Measurements from ENCODE around the gene KCNC1. TPM values are rescaled to one million over a fixed set of nuclear protein-coding genes. Genes with fewer than 3 reads are reported as not detected.

The KCNC1 gene
- total and polyA plus RNA-seq, 2 experiments from 2014 or later = 0.11 TPM; not detected in 1

DNA sequence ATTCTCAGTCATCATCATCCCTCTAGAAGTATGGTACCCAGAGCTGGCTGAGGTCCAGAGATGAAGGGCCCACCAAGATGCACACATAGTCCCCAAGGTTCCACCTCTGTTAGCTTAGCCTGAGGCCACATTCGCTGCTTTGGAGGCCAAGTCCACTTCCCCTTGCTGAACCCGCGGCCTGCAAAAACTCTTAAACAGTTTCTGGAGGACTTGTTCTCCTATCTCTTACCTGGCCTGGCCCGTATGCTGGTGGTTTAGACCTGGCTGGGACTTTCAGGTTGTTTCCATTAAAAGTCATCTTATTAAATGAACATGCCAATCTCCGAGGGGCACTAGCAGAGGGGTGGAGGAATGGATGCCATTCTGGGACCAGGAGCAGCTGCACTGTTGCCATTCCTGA, 64.6 kb downstream of the KCNC1 start:
- peaks cover 5% of the 10 kb centered on the region; the same call in 1 of the 3 replicates for H3K9me3 Mint-ChIP-seq
- H3K27me3 Mint-ChIP-seq (ENCODE audit: insufficient read depth, low read depth, poor library complexity) = peaks cover 14% of the 10 kb centered on the region
- Histone ChIP-seq H3K9me2 (ENCODE audit: insufficient read depth) (0 out of 2 replicates have a peak, but pooled peaks cover 5% of the 10 kb centered on the region), H3K4me3 (no peak overlapping the region), H4K20me1 (replicated peaks; ENCODE audit: insufficient read depth) (0 out of 2 replicates have a peak, but pooled peaks cover 3% of the 10 kb centered on the region), H3K27me3 (ENCODE audit: insufficient read depth) (no peaks in the 10 kb centered on the region), H3K27ac (ENCODE audit: low read depth) (no peak overlapping the region), H3K36me3 (ENCODE audit: insufficient read depth) (no peaks in the 10 kb centered on the region), H3K4me1 (ENCODE audit: insufficient read depth) (peaks cover 10% of the 10 kb centered on the region), H3F3A (replicated peaks; ENCODE audit: low read depth) (no peaks in the 10 kb centered on the region), H2AFZ (no peak overlapping the region), H3K4me2 (no peak overlapping the region), H3K79me2 (replicated peaks; ENCODE audit: insufficient read depth) (no peaks in the 10 kb centered on the region)
- peaks cover 5% of the 10 kb centered on the region; the same call in 1 of the 3 replicates for H3K36me3 Mint-ChIP-seq (ENCODE audit: low read depth)
- TF ChIP-seq, protein P1, sequence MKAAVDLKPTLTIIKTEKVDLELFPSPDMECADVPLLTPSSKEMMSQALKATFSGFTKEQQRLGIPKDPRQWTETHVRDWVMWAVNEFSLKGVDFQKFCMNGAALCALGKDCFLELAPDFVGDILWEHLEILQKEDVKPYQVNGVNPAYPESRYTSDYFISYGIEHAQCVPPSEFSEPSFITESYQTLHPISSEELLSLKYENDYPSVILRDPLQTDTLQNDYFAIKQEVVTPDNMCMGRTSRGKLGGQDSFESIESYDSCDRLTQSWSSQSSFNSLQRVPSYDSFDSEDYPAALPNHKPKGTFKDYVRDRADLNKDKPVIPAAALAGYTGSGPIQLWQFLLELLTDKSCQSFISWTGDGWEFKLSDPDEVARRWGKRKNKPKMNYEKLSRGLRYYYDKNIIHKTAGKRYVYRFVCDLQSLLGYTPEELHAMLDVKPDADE (IDR thresholded peaks at IDR 0.05) = no peak
- no peak for TF ChIP-seq CREB1 (CRISPR knock-in tag; IDR thresholded peaks at IDR 0.05; ENCODE audit: low read depth)
- TF ChIP-seq, protein P2, sequence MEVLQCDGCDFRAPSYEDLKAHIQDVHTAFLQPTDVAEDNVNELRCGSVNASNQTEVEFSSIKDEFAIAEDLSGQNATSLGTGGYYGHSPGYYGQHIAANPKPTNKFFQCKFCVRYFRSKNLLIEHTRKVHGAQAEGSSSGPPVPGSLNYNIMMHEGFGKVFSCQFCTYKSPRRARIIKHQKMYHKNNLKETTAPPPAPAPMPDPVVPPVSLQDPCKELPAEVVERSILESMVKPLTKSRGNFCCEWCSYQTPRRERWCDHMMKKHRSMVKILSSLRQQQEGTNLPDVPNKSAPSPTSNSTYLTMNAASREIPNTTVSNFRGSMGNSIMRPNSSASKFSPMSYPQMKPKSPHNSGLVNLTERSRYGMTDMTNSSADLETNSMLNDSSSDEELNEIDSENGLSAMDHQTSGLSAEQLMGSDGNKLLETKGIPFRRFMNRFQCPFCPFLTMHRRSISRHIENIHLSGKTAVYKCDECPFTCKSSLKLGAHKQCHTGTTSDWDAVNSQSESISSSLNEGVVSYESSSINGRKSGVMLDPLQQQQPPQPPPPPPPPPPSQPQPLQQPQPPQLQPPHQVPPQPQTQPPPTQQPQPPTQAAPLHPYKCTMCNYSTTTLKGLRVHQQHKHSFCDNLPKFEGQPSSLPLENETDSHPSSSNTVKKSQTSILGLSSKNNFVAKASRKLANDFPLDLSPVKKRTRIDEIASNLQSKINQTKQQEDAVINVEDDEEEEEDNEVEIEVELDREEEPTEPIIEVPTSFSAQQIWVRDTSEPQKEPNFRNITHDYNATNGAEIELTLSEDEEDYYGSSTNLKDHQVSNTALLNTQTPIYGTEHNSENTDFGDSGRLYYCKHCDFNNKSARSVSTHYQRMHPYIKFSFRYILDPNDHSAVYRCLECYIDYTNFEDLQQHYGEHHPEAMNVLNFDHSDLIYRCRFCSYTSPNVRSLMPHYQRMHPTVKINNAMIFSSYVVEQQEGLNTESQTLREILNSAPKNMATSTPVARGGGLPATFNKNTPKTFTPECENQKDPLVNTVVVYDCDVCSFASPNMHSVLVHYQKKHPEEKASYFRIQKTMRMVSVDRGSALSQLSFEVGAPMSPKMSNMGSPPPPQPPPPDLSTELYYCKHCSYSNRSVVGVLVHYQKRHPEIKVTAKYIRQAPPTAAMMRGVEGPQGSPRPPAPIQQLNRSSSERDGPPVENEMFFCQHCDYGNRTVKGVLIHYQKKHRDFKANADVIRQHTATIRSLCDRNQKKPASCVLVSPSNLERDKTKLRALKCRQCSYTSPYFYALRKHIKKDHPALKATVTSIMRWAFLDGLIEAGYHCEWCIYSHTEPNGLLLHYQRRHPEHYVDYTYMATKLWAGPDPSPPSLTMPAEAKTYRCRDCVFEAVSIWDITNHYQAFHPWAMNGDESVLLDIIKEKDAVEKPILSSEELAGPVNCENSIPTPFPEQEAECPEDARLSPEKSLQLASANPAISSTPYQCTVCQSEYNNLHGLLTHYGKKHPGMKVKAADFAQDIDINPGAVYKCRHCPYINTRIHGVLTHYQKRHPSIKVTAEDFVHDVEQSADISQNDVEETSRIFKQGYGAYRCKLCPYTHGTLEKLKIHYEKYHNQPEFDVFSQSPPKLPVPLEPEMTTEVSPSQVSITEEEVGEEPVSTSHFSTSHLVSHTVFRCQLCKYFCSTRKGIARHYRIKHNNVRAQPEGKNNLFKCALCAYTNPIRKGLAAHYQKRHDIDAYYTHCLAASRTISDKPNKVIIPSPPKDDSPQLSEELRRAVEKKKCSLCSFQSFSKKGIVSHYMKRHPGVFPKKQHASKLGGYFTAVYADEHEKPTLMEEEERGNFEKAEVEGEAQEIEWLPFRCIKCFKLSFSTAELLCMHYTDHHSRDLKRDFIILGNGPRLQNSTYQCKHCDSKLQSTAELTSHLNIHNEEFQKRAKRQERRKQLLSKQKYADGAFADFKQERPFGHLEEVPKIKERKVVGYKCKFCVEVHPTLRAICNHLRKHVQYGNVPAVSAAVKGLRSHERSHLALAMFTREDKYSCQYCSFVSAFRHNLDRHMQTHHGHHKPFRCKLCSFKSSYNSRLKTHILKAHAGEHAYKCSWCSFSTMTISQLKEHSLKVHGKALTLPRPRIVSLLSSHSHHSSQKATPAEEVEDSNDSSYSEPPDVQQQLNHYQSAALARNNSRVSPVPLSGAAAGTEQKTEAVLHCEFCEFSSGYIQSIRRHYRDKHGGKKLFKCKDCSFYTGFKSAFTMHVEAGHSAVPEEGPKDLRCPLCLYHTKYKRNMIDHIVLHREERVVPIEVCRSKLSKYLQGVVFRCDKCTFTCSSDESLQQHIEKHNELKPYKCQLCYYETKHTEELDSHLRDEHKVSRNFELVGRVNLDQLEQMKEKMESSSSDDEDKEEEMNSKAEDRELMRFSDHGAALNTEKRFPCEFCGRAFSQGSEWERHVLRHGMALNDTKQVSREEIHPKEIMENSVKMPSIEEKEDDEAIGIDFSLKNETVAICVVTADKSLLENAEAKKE (CRISPR knock-in tag; IDR thresholded peaks at IDR 0.05) = no peak
- no peak for TF ChIP-seq EZH2phosphoT487 (IDR thresholded peaks at IDR 0.05; ENCODE audit: unreplicated experiment)
- no peak for TF ChIP-seq NANOG (IDR thresholded peaks at IDR 0.05; ENCODE audit: borderline replicate concordance)
- TF ChIP-seq ZNF331 (CRISPR knock-in tag; IDR thresholded peaks at IDR 0.05; ENCODE audit: low read depth) = no peak
- TF ChIP-seq JUNB (IDR thresholded peaks at IDR 0.05; ENCODE audit: unreplicated experiment) = no peak
- TF ChIP-seq, protein P3, sequence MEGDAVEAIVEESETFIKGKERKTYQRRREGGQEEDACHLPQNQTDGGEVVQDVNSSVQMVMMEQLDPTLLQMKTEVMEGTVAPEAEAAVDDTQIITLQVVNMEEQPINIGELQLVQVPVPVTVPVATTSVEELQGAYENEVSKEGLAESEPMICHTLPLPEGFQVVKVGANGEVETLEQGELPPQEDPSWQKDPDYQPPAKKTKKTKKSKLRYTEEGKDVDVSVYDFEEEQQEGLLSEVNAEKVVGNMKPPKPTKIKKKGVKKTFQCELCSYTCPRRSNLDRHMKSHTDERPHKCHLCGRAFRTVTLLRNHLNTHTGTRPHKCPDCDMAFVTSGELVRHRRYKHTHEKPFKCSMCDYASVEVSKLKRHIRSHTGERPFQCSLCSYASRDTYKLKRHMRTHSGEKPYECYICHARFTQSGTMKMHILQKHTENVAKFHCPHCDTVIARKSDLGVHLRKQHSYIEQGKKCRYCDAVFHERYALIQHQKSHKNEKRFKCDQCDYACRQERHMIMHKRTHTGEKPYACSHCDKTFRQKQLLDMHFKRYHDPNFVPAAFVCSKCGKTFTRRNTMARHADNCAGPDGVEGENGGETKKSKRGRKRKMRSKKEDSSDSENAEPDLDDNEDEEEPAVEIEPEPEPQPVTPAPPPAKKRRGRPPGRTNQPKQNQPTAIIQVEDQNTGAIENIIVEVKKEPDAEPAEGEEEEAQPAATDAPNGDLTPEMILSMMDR (conservative IDR thresholded peaks at IDR 0.05; ENCODE audit: low read depth in 2 of 2) = no peak
- TF ChIP-seq EZH2 (IDR thresholded peaks at IDR 0.05; ENCODE audit: low read depth, unreplicated experiment) = no peak
- TF ChIP-seq, protein P4, sequence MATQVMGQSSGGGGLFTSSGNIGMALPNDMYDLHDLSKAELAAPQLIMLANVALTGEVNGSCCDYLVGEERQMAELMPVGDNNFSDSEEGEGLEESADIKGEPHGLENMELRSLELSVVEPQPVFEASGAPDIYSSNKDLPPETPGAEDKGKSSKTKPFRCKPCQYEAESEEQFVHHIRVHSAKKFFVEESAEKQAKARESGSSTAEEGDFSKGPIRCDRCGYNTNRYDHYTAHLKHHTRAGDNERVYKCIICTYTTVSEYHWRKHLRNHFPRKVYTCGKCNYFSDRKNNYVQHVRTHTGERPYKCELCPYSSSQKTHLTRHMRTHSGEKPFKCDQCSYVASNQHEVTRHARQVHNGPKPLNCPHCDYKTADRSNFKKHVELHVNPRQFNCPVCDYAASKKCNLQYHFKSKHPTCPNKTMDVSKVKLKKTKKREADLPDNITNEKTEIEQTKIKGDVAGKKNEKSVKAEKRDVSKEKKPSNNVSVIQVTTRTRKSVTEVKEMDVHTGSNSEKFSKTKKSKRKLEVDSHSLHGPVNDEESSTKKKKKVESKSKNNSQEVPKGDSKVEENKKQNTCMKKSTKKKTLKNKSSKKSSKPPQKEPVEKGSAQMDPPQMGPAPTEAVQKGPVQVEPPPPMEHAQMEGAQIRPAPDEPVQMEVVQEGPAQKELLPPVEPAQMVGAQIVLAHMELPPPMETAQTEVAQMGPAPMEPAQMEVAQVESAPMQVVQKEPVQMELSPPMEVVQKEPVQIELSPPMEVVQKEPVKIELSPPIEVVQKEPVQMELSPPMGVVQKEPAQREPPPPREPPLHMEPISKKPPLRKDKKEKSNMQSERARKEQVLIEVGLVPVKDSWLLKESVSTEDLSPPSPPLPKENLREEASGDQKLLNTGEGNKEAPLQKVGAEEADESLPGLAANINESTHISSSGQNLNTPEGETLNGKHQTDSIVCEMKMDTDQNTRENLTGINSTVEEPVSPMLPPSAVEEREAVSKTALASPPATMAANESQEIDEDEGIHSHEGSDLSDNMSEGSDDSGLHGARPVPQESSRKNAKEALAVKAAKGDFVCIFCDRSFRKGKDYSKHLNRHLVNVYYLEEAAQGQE (IDR thresholded peaks at IDR 0.05; ENCODE audit: unreplicated experiment) = no peak
- no peak for TF ChIP-seq POLR2AphosphoS5 (IDR thresholded peaks at IDR 0.05; ENCODE audit: low read depth)
- TF ChIP-seq STAT1 (IDR thresholded peaks at IDR 0.05; ENCODE audit: unreplicated experiment) = no peak
- no peak for TF ChIP-seq ZNF114 (CRISPR knock-in tag; IDR thresholded peaks at IDR 0.05)
- H3K27ac Mint-ChIP-seq = no peak overlapping the region
- ATAC-seq (no peak), DNase-seq (ENCODE audit: low spot score) (no peak)
- no peak overlapping the region for H3K4me3 Mint-ChIP-seq
- peaks cover 20% of the 10 kb centered on the region for H3K4me1 Mint-ChIP-seq

Data from GM23338 (cell line).